ENCODE data around the gene LEKR1. TPM values are rescaled to one million over a fixed set of nuclear protein-coding genes. Genes with fewer than 3 reads are reported as not detected.

LEKR1 gene
- total RNA-seq, 2 experiments from 2014 or later, result 0.16 TPM; not detected in 1

DNA sequence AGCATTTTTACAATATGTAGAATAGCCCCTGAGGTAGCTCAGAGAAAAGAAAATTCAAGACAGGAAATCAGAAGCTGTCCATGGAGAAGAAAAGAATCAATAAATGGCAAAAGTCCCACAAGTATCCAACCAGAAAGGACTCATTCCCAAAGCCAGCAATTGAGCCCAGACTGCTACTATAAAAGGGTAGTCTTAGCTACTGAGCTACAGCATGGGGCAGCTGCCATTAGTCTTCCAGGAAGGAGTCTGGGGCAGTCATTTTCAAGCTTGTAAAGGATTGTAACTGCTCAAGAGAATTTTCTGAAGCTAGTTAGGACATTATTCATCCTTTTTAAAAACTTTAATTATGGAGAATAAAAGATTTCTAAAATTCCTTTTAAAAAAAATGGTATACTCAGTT is 10.5 kb downstream of the LEKR1 start:
- H3K4me2 ChIP-seq (ENCODE audit: low read length), result no peak overlapping the region
- no peaks in the 10 kb centered on the region for H3K9me3 ChIP-seq (ENCODE audit: low read length)
- no peak overlapping the region for H3K4me3 ChIP-seq (ENCODE audit: low read depth, low read length, poor library complexity, severe bottlenecking)
- TF ChIP-seq EZH2phosphoT487 (IDR thresholded peaks at IDR 0.05; ENCODE audit: borderline replicate concordance, low read depth, low read length), result no peak
- TF ChIP-seq, protein P1, sequence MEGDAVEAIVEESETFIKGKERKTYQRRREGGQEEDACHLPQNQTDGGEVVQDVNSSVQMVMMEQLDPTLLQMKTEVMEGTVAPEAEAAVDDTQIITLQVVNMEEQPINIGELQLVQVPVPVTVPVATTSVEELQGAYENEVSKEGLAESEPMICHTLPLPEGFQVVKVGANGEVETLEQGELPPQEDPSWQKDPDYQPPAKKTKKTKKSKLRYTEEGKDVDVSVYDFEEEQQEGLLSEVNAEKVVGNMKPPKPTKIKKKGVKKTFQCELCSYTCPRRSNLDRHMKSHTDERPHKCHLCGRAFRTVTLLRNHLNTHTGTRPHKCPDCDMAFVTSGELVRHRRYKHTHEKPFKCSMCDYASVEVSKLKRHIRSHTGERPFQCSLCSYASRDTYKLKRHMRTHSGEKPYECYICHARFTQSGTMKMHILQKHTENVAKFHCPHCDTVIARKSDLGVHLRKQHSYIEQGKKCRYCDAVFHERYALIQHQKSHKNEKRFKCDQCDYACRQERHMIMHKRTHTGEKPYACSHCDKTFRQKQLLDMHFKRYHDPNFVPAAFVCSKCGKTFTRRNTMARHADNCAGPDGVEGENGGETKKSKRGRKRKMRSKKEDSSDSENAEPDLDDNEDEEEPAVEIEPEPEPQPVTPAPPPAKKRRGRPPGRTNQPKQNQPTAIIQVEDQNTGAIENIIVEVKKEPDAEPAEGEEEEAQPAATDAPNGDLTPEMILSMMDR (conservative IDR thresholded peaks at IDR 0.05; ENCODE audit: low read length), result no peak
- H3K79me2 ChIP-seq (ENCODE audit: insufficient read depth, low read depth, low read length), result no peaks in the 10 kb centered on the region
- no peaks in the 10 kb centered on the region for H4K20me1 ChIP-seq (ENCODE audit: insufficient read depth, low read length)
- ChIA-PET CTCF (ENCODE audit: unreplicated experiment) (no interaction called here), POLR2A (interaction anchor here (0.6 to 2.2 kb wide), 4 partner anchors 9 to 1809 kb away, joined by 3 to 10 read pairs (median 3); no protein-coding TSS in a partner anchor)
- H3K27ac ChIP-seq (ENCODE audit: low read depth, low read length, poor library complexity, severe bottlenecking), result no peak overlapping the region
- no peaks in the 10 kb centered on the region for H3K4me1 ChIP-seq (ENCODE audit: insufficient read depth, low read length, poor library complexity, severe bottlenecking)
- H3K36me3 ChIP-seq (ENCODE audit: insufficient read depth, low read length), result no peaks in the 10 kb centered on the region
- no peaks in the 10 kb centered on the region for H3K9me2 ChIP-seq (ENCODE audit: insufficient read depth, low read length)
- no peak overlapping the region for H2AFZ ChIP-seq (ENCODE audit: low read length)
- no TSS peak for BruUV-seq (replicated peaks)
- no peak for DNase-seq (ENCODE audit: low spot score)
- intact Hi-C loops (cut with micrococcal nuclease; ENCODE audit: unreplicated experiment), result no loop called here

DNA sequence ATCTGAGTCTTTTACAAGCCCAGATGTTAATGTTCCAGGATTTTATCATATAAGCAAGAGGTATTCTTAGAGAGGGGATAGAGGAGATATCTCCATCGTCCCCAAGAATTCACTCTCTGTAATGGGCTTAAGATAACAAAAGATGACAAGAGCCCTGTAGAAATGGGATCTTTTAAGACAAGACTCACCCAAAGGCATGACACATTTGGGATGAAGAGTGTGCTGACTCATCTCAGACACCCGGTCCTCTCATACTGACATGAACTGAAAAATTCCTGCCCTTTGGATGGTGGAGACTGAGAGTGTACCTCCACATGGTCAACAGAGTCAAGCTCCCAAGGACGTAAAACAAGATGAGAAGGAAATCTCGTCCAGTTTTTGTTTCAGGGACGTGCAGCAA is 11.0 kb downstream of the LEKR1 start:
- no peaks in the 10 kb centered on the region for H3K36me3 ChIP-seq (ENCODE audit: insufficient read depth, low read length)
- no peaks in the 10 kb centered on the region for H4K20me1 ChIP-seq (ENCODE audit: insufficient read depth, low read length)
- no peak overlapping the region for H3K27ac ChIP-seq (ENCODE audit: low read depth, low read length, poor library complexity, severe bottlenecking)
- H3K9me2 ChIP-seq (ENCODE audit: insufficient read depth, low read length), result no peaks in the 10 kb centered on the region
- POLR2A ChIA-PET, result interaction anchor here (1.1 to 2.2 kb wide), 2 partner anchors 8 to 17 kb away, joined by 3 to 10 read pairs; no protein-coding TSS in a partner anchor
- no peaks in the 10 kb centered on the region for H3K9me3 ChIP-seq (ENCODE audit: low read length)
- no peaks in the 10 kb centered on the region for H3K79me2 ChIP-seq (ENCODE audit: insufficient read depth, low read depth, low read length)
- intact Hi-C loops (cut with micrococcal nuclease; ENCODE audit: unreplicated experiment), result no loop called here
- no TSS peak for BruUV-seq (replicated peaks)
- no peaks in the 10 kb centered on the region for H3K4me1 ChIP-seq (ENCODE audit: insufficient read depth, low read length, poor library complexity, severe bottlenecking)
- CTCF ChIA-PET (ENCODE audit: unreplicated experiment), result no interaction called here
- H3K4me3 ChIP-seq (ENCODE audit: low read depth, low read length, poor library complexity, severe bottlenecking), result no peak overlapping the region
- no peak for TF ChIP-seq EZH2phosphoT487 (IDR thresholded peaks at IDR 0.05; ENCODE audit: borderline replicate concordance, low read depth, low read length)
- TF ChIP-seq, protein P1 (conservative IDR thresholded peaks at IDR 0.05; ENCODE audit: low read length), result no peak
- H3K4me2 ChIP-seq (ENCODE audit: low read length), result no peak overlapping the region
- H2AFZ ChIP-seq (ENCODE audit: low read length), result no peak overlapping the region
- DNase-seq (ENCODE audit: low spot score), result no peak

DNA sequence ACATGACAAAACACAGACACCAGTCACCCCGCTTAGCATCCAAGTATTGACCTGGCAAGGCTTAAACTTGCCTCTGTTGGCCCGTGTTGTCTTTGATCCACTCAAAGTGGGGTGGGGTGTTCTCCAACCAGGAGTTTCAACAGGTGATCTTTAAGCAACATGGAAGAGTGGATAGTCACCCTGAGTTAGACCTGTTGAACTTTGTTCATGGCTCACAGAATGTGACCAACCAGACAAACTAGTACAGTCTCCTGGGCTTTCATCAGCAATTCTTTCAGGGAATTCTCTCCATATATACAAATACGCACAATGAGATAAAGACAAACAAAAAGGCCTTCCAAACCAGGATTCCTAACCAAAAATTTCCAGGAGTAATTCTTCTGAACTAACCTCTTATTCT is 11.9 kb downstream of the LEKR1 start:
- H3K4me3 ChIP-seq (ENCODE audit: low read depth, low read length, poor library complexity, severe bottlenecking), result no peak overlapping the region
- intact Hi-C loops (cut with micrococcal nuclease; ENCODE audit: unreplicated experiment), result no loop called here
- no peak for TF ChIP-seq EZH2phosphoT487 (IDR thresholded peaks at IDR 0.05; ENCODE audit: borderline replicate concordance, low read depth, low read length)
- TF ChIP-seq, protein P1 (conservative IDR thresholded peaks at IDR 0.05; ENCODE audit: low read length), result no peak
- ChIA-PET CTCF (ENCODE audit: unreplicated experiment) (no interaction called here), POLR2A (no interaction called here)
- H3K36me3 ChIP-seq (ENCODE audit: insufficient read depth, low read length), result no peaks in the 10 kb centered on the region
- H3K79me2 ChIP-seq (ENCODE audit: insufficient read depth, low read depth, low read length), result no peaks in the 10 kb centered on the region
- H3K4me1 ChIP-seq (ENCODE audit: insufficient read depth, low read length, poor library complexity, severe bottlenecking), result no peaks in the 10 kb centered on the region
- no TSS peak for BruUV-seq (replicated peaks)
- no peak overlapping the region for H3K4me2 ChIP-seq (ENCODE audit: low read length)
- H3K9me2 ChIP-seq (ENCODE audit: insufficient read depth, low read length), result no peaks in the 10 kb centered on the region
- H2AFZ ChIP-seq (ENCODE audit: low read length), result no peak overlapping the region
- no peak overlapping the region for H3K27ac ChIP-seq (ENCODE audit: low read depth, low read length, poor library complexity, severe bottlenecking)
- no peaks in the 10 kb centered on the region for H3K9me3 ChIP-seq (ENCODE audit: low read length)
- no peak for DNase-seq (ENCODE audit: low spot score)
- no peaks in the 10 kb centered on the region for H4K20me1 ChIP-seq (ENCODE audit: insufficient read depth, low read length)

Measured in OCI-LY7 (cell line).